Astrocyte of the cerebellum (primary cell): Measurements from ENCODE around the gene TSPAN14.
A peak's percentile ranks its signal among the peaks of the same experiment; 100 is the strongest.

Experiments used
- DNase-seq: peaks from one replicate; pipeline ENCODE4 v3.0.0-alpha.2; 2011; ENCODE audit warnings: low read depth
- H3K4me3 ChIP-seq: 2 replicates; pipeline ENCODE4 v1.5.1; 2011; ENCODE audit warnings: mild to moderate bottlenecking, low read depth, low read length, moderate library complexity
- CTCF ChIP-seq: IDR thresholded peaks from 2 replicates; pipeline ENCODE4 v1.5.1; 2012; ENCODE audit warnings: low read length, low read depth, moderate library complexity, mild to moderate bottlenecking; ENCODE audit errors: missing control alignments
- in situ Hi-C: cut with HindIII; loops from 2 replicates; pipeline ENCODE4 v1.10.0; 2017; ENCODE audit warnings: low sequenced_read_pairs

TSPAN14 gene

GRCh38 chr10:80437227-80437626 lies 16.9 kb upstream of the TSPAN14 start:
- TF ChIP-seq CTCF = no peak
- no peak overlapping the region for H3K4me3 ChIP-seq
- DNase-seq = no peak
- in situ Hi-C loops = no loop called here

DNA sequence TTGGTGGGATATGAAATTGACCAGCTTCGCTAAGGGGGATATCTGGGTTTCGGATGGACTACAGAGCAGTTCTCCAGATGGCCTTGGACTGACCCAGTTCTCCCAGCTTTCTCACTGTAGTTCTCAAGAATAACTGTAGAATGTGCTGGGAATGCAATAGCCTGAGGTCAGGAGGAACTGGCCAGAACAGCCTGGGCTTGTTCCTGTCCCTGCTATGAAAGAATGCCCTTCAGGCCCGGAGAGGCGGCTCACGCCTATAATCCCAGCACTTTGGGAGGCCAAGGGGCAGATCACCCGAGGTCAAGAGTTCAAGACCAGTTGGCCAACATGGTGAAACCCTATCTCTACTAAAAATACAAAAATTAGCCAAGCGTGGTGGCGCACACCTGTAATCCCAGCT lies 12.3 kb upstream of the TSPAN14 start:
- TF ChIP-seq CTCF = no peak
- DNase-seq = no peak
- no peak overlapping the region for H3K4me3 ChIP-seq
- in situ Hi-C loops = no loop called here

GRCh38 chr10:80442879-80443278 lies 11.2 kb upstream of the TSPAN14 start:
- in situ Hi-C loops = no loop called here
- no peak for DNase-seq
- no peak for TF ChIP-seq CTCF
- H3K4me3 ChIP-seq = no peak overlapping the region

GRCh38 chr10:80443531-80443974 lies 10.6 kb upstream of the TSPAN14 start:
- TF ChIP-seq CTCF = peak; percentile 46
- in situ Hi-C loops = no loop called here
- H3K4me3 ChIP-seq = no peak overlapping the region
- DNase-seq = no peak

DNA sequence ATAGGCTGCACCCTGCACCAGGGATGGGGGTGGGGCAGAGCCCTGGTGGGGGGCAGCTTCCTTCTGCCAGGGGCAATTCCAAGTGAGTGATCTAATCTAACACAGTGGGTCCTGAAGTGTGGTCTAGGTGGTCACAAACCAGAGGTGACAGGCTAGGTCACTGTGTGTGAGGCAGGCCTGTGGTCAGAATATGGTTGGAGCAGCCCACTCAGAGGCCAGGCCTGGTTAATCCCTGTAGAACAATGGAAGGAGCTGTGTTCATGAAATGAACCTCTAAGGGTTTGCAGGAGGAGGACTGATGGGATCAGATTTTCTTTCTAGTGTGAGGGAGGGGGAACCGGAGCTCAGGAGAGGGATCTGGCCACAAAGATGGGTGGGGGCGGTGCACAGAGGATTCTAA lies 10.0 kb upstream of the TSPAN14 start:
- TF ChIP-seq CTCF = no peak
- no peak overlapping the region for H3K4me3 ChIP-seq
- DNase-seq = no peak
- in situ Hi-C loops = no loop called here

DNA sequence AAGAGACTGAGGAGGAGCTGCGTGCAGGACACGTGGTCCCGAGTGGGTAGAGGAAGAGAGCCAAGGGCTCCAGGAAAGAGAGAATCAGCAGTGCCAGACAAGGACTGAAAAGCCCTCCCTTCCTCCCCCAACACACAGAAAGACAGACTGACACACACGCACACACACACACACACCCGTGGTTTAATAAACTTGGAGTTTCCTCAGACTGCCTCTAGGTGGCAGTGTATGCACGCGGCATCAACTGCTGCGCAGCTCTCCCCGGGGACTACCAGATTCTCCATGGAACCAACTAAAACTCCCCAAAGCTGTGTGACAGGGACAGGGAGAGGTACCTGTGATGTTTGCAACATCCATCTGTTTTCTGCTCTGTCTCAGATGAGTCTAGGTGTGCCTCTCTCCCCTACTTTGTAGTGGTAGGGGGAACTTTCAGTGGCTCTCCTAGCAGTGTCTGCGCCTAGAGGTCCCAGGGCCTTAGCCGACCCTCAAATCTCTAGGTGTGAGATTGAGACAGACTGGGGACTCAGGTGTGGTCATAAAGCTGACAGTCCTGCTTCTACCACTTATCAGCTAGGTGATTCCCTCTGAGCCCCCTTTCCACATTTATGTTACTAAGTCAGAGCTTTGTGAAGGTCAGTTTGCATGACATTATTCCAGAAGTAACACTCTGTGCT lies 9.3 kb upstream of the TSPAN14 start:
- H3K4me3 ChIP-seq = no peak overlapping the region
- DNase-seq = no peak
- in situ Hi-C loops = no loop called here
- peak; percentile 89 for TF ChIP-seq CTCF
